GM15510 (cell line): ENCODE data around the gene THADA.

ENCODE experiments used
- POLR2A ChIP-seq: IDR thresholded peaks from 3 replicates; pipeline ENCODE4 v1.6.1; 2011; ENCODE audit warnings: borderline replicate concordance; ENCODE audit not compliant: insufficient read length; ENCODE audit errors: extremely low read depth

Gene THADA

GRCh38 chr2:43526994-43527393 lies 68.8 kb downstream of the THADA start:
- no peak for TF ChIP-seq POLR2A

GRCh38 chr2:43525506-43525905 lies 70.3 kb downstream of the THADA start:
- no peak for TF ChIP-seq POLR2A

GRCh38 chr2:43524177-43524965 lies 71.5 kb downstream of the THADA start:
- TF ChIP-seq POLR2A = no peak

- TF ChIP-seq POLR2A = no peak
Observed at GRCh38 chr2:43522177-43522576, 73.7 kb downstream of the THADA start.

GRCh38 chr2:43521568-43521967 lies 74.3 kb downstream of the THADA start:
- TF ChIP-seq POLR2A = no peak

GRCh38 chr2:43520919-43521318 lies 74.9 kb downstream of the THADA start:
- no peak for TF ChIP-seq POLR2A

- TF ChIP-seq POLR2A = no peak
Observed at GRCh38 chr2:43519643-43520221, 76.1 kb downstream of the THADA start.

- no peak for TF ChIP-seq POLR2A
Observed at GRCh38 chr2:43518718-43519117, 77.1 kb downstream of the THADA start.

GRCh38 chr2:43518181-43518580 lies 77.7 kb downstream of the THADA start:
- TF ChIP-seq POLR2A = no peak

GRCh38 chr2:43515807-43516497 lies 79.9 kb downstream of the THADA start:
- TF ChIP-seq POLR2A = no peak

GRCh38 chr2:43515248-43515647 lies 80.6 kb downstream of the THADA start:
- TF ChIP-seq POLR2A = no peak

GRCh38 chr2:43513796-43514195 lies 82.0 kb downstream of the THADA start:
- TF ChIP-seq POLR2A = no peak

GRCh38 chr2:43513216-43513615 lies 82.6 kb downstream of the THADA start:
- no peak for TF ChIP-seq POLR2A

- TF ChIP-seq POLR2A = no peak
Observed at GRCh38 chr2:43511199-43511598, 84.6 kb downstream of the THADA start.

- no peak for TF ChIP-seq POLR2A
Observed at GRCh38 chr2:43509886-43510285, 86.0 kb downstream of the THADA start.

- no peak for TF ChIP-seq POLR2A
Observed at GRCh38 chr2:43508209-43508608, 87.6 kb downstream of the THADA start.
